ENCODE data around the gene PAX4.

GRCh38 chr7:127578036-127578684 is 39.8 kb downstream of the PAX4 start:
- TF ChIP-seq GATA2 (IDR thresholded peaks at IDR 0.05; ENCODE audit: low read depth, low read length) (no peak; the same call in 1 of the 2 replicates), GATA3 (IDR thresholded peaks at IDR 0.05; ENCODE audit: low read depth, low read length) (no peak)
